Stomach (tissue), 9 donors: Measurements from ENCODE around the gene PRKCE. TPM values are rescaled to one million over a fixed set of nuclear protein-coding genes. Genes with fewer than 3 reads are reported as not detected.
A peak's percentile ranks its signal among the peaks of the same experiment; 100 is the strongest.

ENCODE experiments used
- DNase-seq, 2 donors: peaks; one replicate each; pipeline versions ENCODE4 v3.0.0 to v3.0.0-alpha.2; 2013 to 2019
- H3K27ac ChIP-seq, 5 donors: fragments of 200-600 bp in 4 of 5; sonication (generic) in 4 of 5; one replicate each; pipeline ENCODE4 v1.5.1; 2013 to 2019; ENCODE audit warnings: mild to moderate bottlenecking in 1 of 5, moderate library complexity in 1 of 5
- H3K27me3 ChIP-seq, 3 donors: fragments of 200-600 bp; sonication (generic); one replicate each; pipeline ENCODE4 v1.5.1; 2017 to 2019; ENCODE audit warnings: mixed run types in 1 of 3
- H3K36me3 ChIP-seq, 4 donors: fragments of 200-600 bp; sonication (generic); 1 replicate in 3 of 4; 2 replicates in 1 of 4; pipeline ENCODE4 v1.5.1; 2016 to 2019
- H3K4me1 ChIP-seq, 4 donors: fragments of 200-600 bp; sonication (generic); one replicate each; pipeline ENCODE4 v1.5.1; 2016 to 2019
- H3K4me3 ChIP-seq, 4 donors: fragments of 200-600 bp; sonication (generic) in 3 of 4; one replicate each; pipeline ENCODE4 v1.5.1; 2016 to 2019; ENCODE audit warnings: mild to moderate bottlenecking in 1 of 4
- H3K9me3 ChIP-seq, 4 donors: fragments of 200-600 bp; sonication (generic); one replicate each; pipeline ENCODE4 v1.5.1; 2016 to 2019
- EP300 ChIP-seq: sonication (generic); formaldehyde crosslinking; IDR thresholded peaks from one replicate; pipeline ENCODE4 v1.6.1; 2017; ENCODE audit warnings: antibody characterized with exemption
- POLR2A ChIP-seq, 4 donors: fragments of 450-650 bp; IDR thresholded peaks; one replicate each; pipeline ENCODE4 v1.6.1; 2016; ENCODE audit warnings: antibody characterized with exemption in 4 of 4, control low read depth in 2 of 4, mild to moderate bottlenecking in 1 of 4, moderate library complexity in 1 of 4
- POLR2AphosphoS5 ChIP-seq, 3 donors: sonication (generic); formaldehyde crosslinking; IDR thresholded peaks; one replicate each; pipeline ENCODE4 v1.6.1; 2016; ENCODE audit warnings: antibody characterized with exemption in 3 of 3
- WGBS, 5 donors: extraction: QIAGEN DNeasy Blood & Tissue Kit in 3 of 5; methylation state at CpG; one replicate each; pipeline versions ENCODE4 v1.1.5 to v1.1.7; 2013 to 2018; 5-methylcytosine and 5-hydroxymethylcytosine counted together
- intact Hi-C: fragments of 100-400 bp; cut with DNase I; formaldehyde crosslinking; loops from one replicate; pipeline ENCODE4 v1.15.1; 2023; ENCODE audit warnings: low total_unique reads
- polyA plus RNA-seq, 3 donors: library from polyadenylated mRNA; stranded (reverse); fragments of 200-250 nt; gene quantifications; one replicate each; pipeline ENCODE4 v1.2.3, GENCODE V29; 2013
- total RNA-seq, 5 donors: library from RNA; depleted of rRNA; stranded (reverse); fragments of >200 nt; gene quantifications; one replicate each; pipeline versions ENCODE4 v1.1.0 to v1.2.3, GENCODE V29; 2014 to 2016
- TF ChIP-seq, protein P1 (sequence below), 7 experiments: fragments of 450-650 bp in 4 of 7; fragments of 200-600 bp in 3 of 7; sonication (generic) in 3 of 7; IDR thresholded peaks; one replicate each; pipeline ENCODE4 v1.5.1; 2016 to 2019; ENCODE audit warnings: antibody characterized with exemption in 7 of 7, control low read depth in 2 of 7, mild to moderate bottlenecking in 1 of 7
- donor health status: healthy with polysubstance abuse.
- donor health status: Bipolar disorder and iron deficiency.
- donor health status: healthy.

Gene PRKCE
- total and polyA plus RNA-seq, 8 donors = 2.0 to 92.0 (median 10.0) TPM

DNA sequence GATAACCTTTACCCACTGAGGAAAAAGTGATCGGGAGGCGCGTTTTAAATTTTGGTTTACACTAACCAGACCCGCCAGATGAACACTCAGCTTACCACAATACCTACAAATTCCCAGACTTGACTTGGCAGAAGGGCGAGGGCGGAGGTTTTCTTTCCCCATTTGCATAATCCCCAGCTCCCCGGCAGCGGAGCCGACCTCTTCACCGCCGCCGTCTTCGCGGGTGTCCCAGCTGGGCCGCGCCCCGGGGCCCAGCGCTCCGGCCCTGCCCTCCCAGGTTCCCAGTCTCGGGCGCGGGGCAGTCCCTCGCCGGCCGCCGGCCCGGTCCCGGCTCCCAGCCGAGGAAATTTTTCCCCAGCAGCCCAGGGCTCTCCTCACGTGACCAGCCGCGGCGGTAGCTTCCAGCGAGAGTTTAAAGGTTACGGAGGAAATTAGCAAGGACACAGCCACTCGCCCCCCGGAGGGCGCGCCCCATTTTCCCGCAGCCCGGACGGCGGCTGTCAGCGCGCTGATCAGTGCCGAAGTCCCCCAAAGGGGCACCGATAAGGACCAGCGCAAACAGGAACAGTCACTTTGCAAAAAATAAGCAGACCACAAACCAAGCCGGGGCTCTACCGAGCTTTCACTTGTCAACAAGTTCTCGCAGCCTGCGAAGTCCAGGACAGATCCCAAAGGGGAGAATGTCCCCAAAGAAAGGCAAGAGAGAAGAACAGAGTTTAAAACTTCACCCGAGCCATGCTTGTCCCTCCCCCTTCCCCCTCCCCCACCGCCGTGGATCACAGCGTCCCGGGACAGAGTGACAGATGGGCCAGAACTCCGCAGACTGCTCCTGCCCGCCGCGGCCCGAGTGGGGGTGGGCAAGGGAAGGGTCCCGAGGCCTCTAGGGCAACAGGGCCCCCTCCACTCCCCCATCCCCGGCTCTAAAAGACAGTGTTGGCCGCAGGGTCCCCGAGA, 1.3 kb upstream of the PRKCE start:
- H3K4me3 ChIP-seq = peak overlapping the region; percentile 76 to 93 (median 86)
- TF ChIP-seq POLR2AphosphoS5 (IDR thresholded peaks at IDR 0.05) (peak; percentile 4 to 46 (median 43)), POLR2A (IDR thresholded peaks at IDR 0.05) (no peak)
- H3K27me3 ChIP-seq = no peaks in the 10 kb centered on the region
- peaks cover 20 to 52% (median 34%) of the 10 kb centered on the region in 4 donors for H3K4me1 ChIP-seq
- H3K9me3 ChIP-seq = no peaks in the 10 kb centered on the region
- no peaks in the 10 kb centered on the region for H3K36me3 ChIP-seq
- peak overlapping the region; percentile 95 to 100 (median 99) for H3K27ac ChIP-seq
- peak; percentile 82 to 86 for DNase-seq
- WGBS, 5 donors = 0 to 1% (median 0%) methylated on average over 38 to 66 of the region's 66 CpGs
- intact Hi-C loops = no loop called here

DNA sequence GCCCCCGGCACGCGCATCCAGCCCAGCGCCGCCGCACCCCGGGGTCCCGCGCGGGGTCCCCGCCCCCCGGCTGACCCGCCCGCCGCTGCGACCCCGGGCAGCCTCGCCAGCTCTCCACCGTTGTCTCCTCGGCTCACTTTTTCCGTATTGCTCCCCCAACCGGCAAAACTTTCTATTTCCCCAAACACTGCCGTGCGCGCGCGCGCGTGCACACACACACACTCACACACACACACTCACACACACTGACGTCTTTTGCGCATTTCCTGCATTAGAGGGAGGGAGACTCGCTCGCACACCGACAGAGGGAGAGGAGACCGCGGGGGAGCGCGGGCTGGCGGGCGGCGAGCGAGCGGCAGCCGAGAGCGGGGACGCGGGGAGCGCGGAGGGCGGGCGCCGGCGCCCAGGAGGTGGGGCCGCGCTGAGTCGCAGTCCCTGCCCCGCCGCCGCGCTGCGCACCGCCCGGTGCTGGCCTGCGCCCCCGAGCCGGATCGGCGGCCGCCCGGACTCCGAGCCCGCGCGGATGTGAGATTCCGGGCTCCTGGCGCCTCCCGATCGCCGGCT, 542 bp upstream of the PRKCE start:
- Histone ChIP-seq H3K27me3 (no peaks in the 10 kb centered on the region), H3K27ac (peak overlapping the region; percentile 95 to 100 (median 99)), H3K4me1 (peaks cover 20 to 52% (median 34%) of the 10 kb centered on the region in 4 donors), H3K9me3 (no peaks in the 10 kb centered on the region), H3K36me3 (no peaks in the 10 kb centered on the region), H3K4me3 (peak overlapping the region; percentile 76 to 93 (median 86))
- DNase-seq = peak; percentile 94 to 98
- intact Hi-C loops = no loop called here
- peak; percentile 46 for TF ChIP-seq EP300
- TF ChIP-seq POLR2AphosphoS5 (IDR thresholded peaks at IDR 0.05) = peak; percentile 97 to 99 (median 98)
- peak in 2 of 4 donors; percentile 69 to 89 for TF ChIP-seq POLR2A (IDR thresholded peaks at IDR 0.05)
- TF ChIP-seq, protein P1, sequence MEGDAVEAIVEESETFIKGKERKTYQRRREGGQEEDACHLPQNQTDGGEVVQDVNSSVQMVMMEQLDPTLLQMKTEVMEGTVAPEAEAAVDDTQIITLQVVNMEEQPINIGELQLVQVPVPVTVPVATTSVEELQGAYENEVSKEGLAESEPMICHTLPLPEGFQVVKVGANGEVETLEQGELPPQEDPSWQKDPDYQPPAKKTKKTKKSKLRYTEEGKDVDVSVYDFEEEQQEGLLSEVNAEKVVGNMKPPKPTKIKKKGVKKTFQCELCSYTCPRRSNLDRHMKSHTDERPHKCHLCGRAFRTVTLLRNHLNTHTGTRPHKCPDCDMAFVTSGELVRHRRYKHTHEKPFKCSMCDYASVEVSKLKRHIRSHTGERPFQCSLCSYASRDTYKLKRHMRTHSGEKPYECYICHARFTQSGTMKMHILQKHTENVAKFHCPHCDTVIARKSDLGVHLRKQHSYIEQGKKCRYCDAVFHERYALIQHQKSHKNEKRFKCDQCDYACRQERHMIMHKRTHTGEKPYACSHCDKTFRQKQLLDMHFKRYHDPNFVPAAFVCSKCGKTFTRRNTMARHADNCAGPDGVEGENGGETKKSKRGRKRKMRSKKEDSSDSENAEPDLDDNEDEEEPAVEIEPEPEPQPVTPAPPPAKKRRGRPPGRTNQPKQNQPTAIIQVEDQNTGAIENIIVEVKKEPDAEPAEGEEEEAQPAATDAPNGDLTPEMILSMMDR (IDR thresholded peaks at IDR 0.05) = peak in 5 of 7 experiments; percentile 28 to 65 (median 45)
- 0 to 2% (median 1%) methylated on average over 24 to 78 of the region's 79 CpGs for WGBS, 5 donors

DNA sequence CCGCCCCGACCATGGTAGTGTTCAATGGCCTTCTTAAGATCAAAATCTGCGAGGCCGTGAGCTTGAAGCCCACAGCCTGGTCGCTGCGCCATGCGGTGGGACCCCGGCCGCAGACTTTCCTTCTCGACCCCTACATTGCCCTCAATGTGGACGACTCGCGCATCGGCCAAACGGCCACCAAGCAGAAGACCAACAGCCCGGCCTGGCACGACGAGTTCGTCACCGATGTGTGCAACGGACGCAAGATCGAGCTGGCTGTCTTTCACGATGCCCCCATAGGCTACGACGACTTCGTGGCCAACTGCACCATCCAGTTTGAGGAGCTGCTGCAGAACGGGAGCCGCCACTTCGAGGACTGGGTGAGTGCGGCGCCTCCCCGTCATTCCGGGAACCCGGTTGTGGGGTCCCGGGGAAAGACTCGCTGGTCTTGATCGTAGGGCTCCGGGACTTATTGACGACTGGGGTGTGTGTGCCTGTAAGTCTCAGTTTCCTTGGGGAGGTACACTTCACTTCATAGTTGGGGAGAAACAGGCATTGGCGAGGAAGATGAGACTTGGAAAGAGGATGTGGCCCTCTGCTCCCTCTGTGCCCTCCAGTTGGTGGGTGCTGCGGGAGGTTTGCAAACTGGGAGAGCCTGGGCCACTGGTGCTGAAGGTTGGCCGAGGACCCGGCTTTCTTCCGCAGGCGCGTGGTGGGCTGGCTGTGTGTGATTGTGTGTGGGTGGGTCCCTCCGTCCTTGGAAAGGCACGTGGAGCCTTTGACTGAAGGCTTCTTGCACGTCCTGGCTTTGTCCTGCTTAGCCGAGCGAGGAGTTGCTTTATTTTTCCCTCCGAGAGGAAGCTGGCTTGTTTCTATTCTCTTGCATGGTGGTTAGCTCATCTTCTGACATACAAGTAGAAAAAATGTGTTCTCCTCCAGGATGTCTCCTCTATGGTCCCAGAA, 886 bp downstream of the PRKCE start:
- intact Hi-C loops = no loop called here
- Histone ChIP-seq H3K4me3 (peak overlapping the region; percentile 76 to 93 (median 86)), H3K36me3 (no peaks in the 10 kb centered on the region), H3K4me1 (peaks cover 20 to 52% (median 36%) of the 10 kb centered on the region in 4 donors), H3K9me3 (no peaks in the 10 kb centered on the region), H3K27me3 (no peaks in the 10 kb centered on the region), H3K27ac (peak overlapping the region; percentile 28 to 100 (median 99))
- TF ChIP-seq EP300 = no peak
- peak; percentile 36 to 78 for DNase-seq
- WGBS, 5 donors = 2 to 11% (median 3%) methylated on average over 18 to 53 of the region's 53 CpGs

DNA sequence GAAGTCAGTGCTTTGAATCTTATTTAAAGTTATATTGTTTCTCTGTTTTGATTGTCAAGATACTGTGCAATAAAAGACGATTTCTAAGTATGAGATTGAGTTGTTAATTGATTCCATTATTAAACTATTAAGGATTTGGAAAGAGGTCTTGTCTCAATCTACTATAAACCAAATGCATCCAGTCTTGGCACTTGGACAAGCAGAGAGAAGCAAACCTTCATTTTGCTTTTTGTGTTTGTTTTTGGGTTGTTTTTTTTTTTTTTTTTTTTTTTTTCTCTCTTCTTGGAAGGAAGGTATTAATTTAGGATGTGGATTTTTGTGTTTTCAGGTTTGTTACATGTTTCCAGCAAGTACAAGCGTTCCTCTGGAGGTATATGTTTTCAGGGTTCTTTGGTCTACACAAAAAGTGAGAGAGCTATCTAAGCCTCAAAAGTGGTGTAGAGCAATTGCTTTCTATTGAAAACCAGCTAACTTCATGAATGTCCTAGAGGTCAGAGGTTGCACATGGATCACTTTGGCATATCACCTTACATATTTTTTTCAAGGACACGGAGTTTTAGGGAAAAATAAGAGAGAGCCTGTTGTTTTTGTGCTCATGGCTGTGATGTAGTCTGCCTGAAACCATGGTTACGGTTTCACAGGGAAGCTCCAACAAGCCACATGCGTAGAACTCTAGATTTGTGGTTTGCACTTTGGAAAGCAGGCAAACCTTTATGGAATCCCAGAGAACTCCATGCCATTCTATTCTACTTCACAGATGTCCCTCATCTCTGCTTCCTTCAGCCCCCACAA, 1.8 kb downstream of the PRKCE start:
- peak overlapping the region in 1 of 5 donors; percentile 99 for H3K27ac ChIP-seq
- no peaks in the 10 kb centered on the region for H3K36me3 ChIP-seq
- DNase-seq = peak in 1 of 2 donors; percentile 44
- no peak for TF ChIP-seq POLR2A (IDR thresholded peaks at IDR 0.05)
- TF ChIP-seq, protein P1 (IDR thresholded peaks at IDR 0.05) = no peak
- no peak for TF ChIP-seq EP300
- TF ChIP-seq POLR2AphosphoS5 (IDR thresholded peaks at IDR 0.05) = no peak
- no peaks in the 10 kb centered on the region for H3K27me3 ChIP-seq
- intact Hi-C loops = no loop called here
- 72 to 82% (median 77%) methylated on average over 5 of the region's 5 CpGs for WGBS, 5 donors
- H3K4me1 ChIP-seq = peaks cover 20 to 54% (median 32%) of the 10 kb centered on the region in 4 donors
- no peaks in the 10 kb centered on the region for H3K9me3 ChIP-seq
- H3K4me3 ChIP-seq = peak overlapping the region; percentile 76 to 93 (median 86)
